Sigmoid colon (tissue), 7 donors: ENCODE data around the gene RAPGEF5. TPM values are rescaled to one million over a fixed set of nuclear protein-coding genes. Genes with fewer than 3 reads are reported as not detected.

Source experiments
- DNase-seq: peaks from one replicate; pipeline ENCODE4 v3.0.0-alpha.2; 2019
- H3K27ac ChIP-seq, 4 donors: fragments of 200-600 bp; sonication (generic); one replicate each; pipeline ENCODE4 v1.5.1; 2016 to 2019; ENCODE audit warnings: mild to moderate bottlenecking in 1 of 4
- H3K27me3 ChIP-seq, 3 donors: fragments of 200-600 bp; sonication (generic); one replicate each; pipeline ENCODE4 v1.5.1; 2019; ENCODE audit warnings: mild to moderate bottlenecking in 1 of 3
- H3K36me3 ChIP-seq, 4 donors: fragments of 200-600 bp; sonication (generic); one replicate each; pipeline ENCODE4 v1.5.1; 2016 to 2019
- H3K4me1 ChIP-seq, 4 donors: fragments of 200-600 bp; sonication (generic); one replicate each; pipeline ENCODE4 v1.5.1; 2017 to 2019
- H3K4me3 ChIP-seq, 4 donors: fragments of 200-600 bp; sonication (generic); one replicate each; pipeline ENCODE4 v1.5.1; 2017 to 2019; ENCODE audit warnings: mild to moderate bottlenecking in 2 of 4, moderate library complexity in 1 of 4
- H3K9me3 ChIP-seq, 4 donors: fragments of 200-600 bp in 3 of 4; sonication (generic) in 3 of 4; one replicate each; pipeline versions ENCODE4 v1.5.1 to v1.6.1; 2013 to 2019
- CTCF ChIP-seq, 4 experiments: fragments of 450-650 bp in 3 of 4; fragments of 200-600 bp in 1 of 4; IDR thresholded peaks; one replicate each; pipeline ENCODE4 v1.5.1; 2016 to 2019; ENCODE audit warnings: antibody characterized with exemption in 4 of 4, mild to moderate bottlenecking in 3 of 4, moderate library complexity in 2 of 4
- EP300 ChIP-seq, 4 donors: sonication (generic); formaldehyde crosslinking; IDR thresholded peaks; one replicate each; pipeline ENCODE4 v1.6.1; 2017; ENCODE audit warnings: antibody characterized with exemption in 4 of 4
- POLR2A ChIP-seq, 2 donors: fragments of 450-650 bp; IDR thresholded peaks; one replicate each; pipeline ENCODE4 v1.6.1; 2016; ENCODE audit warnings: antibody characterized with exemption in 2 of 2, mild to moderate bottlenecking in 2 of 2, moderate library complexity in 2 of 2
- POLR2AphosphoS5 ChIP-seq, 4 donors: sonication (generic); formaldehyde crosslinking; IDR thresholded peaks; one replicate each; pipeline ENCODE4 v1.6.1; 2017; ENCODE audit warnings: antibody characterized with exemption in 4 of 4
- WGBS, 2 donors: extraction: QIAGEN DNeasy Blood & Tissue Kit; methylation state at CpG; one replicate each; pipeline ENCODE4 v1.1.7; 2013; 5-methylcytosine and 5-hydroxymethylcytosine counted together
- intact Hi-C: fragments of 100-400 bp; cut with DNase I; formaldehyde crosslinking; loops from one replicate; pipeline ENCODE4 v1.15.1; 2023
- polyA plus RNA-seq, 3 donors: library from polyadenylated mRNA; stranded (reverse); fragments of 200-250 nt; gene quantifications; one replicate each; pipeline ENCODE4 v1.2.3, GENCODE V29; 2013
- total RNA-seq, 4 donors: library from RNA; depleted of rRNA; stranded (reverse); fragments of >200 nt; gene quantifications; one replicate each; pipeline ENCODE4 v1.1.0, GENCODE V29; 2016
- donor health status: healthy with polysubstance abuse.
- donor health status: Bipolar disorder and iron deficiency.
- donor health status: healthy.

Gene RAPGEF5
- total and polyA plus RNA-seq, 7 donors = 6.0 to 17.9 (median 12.6) TPM

- no peaks in the 10 kb centered on the region for H3K36me3 ChIP-seq
- H3K4me3 ChIP-seq = no peak overlapping the region
- H3K27me3 ChIP-seq = no peaks in the 10 kb centered on the region
- TF ChIP-seq POLR2A (IDR thresholded peaks at IDR 0.05) = no peak
- TF ChIP-seq CTCF (IDR thresholded peaks at IDR 0.05) = no peak
- TF ChIP-seq EP300 (IDR thresholded peaks at IDR 0.05) = no peak
- TF ChIP-seq POLR2AphosphoS5 (IDR thresholded peaks at IDR 0.05) = no peak
- no peaks in the 10 kb centered on the region for H3K9me3 ChIP-seq
- peak overlapping the region in 1 of 4 donors; percentile 32 for H3K27ac ChIP-seq
- intact Hi-C loops = loop anchor here (10.0 kb wide), 1 partner anchor 139 kb away; no protein-coding TSS in a partner anchor
- H3K4me1 ChIP-seq = peaks cover 0 to 1% (median 0%) of the 10 kb centered on the region in 4 donors
- DNase-seq = no peak
- WGBS, 2 donors = 78 to 91% methylated on average over 5 of the region's 5 CpGs
Measured at GRCh38 chr7:22115689-22116088, 241.3 kb downstream of the RAPGEF5 start.

GRCh38 chr7:22114440-22114981 is 242.4 kb downstream of the RAPGEF5 start:
- no peaks in the 10 kb centered on the region for H3K36me3 ChIP-seq
- TF ChIP-seq POLR2A (IDR thresholded peaks at IDR 0.05) = no peak
- TF ChIP-seq EP300 (IDR thresholded peaks at IDR 0.05) = no peak
- no peak for TF ChIP-seq CTCF (IDR thresholded peaks at IDR 0.05)
- TF ChIP-seq POLR2AphosphoS5 (IDR thresholded peaks at IDR 0.05) = no peak
- WGBS, 2 donors = 79 to 83% methylated on average over 7 of the region's 7 CpGs
- H3K9me3 ChIP-seq = no peaks in the 10 kb centered on the region
- intact Hi-C loops = loop anchor here (10.0 kb wide), 1 partner anchor 140 kb away; no protein-coding TSS in a partner anchor
- DNase-seq = no peak
- peak overlapping the region in 1 of 4 donors; percentile 32 for H3K27ac ChIP-seq
- no peaks in the 10 kb centered on the region for H3K27me3 ChIP-seq
- peaks cover 0 to 9% (median 0%) of the 10 kb centered on the region in 4 donors for H3K4me1 ChIP-seq
- H3K4me3 ChIP-seq = no peak overlapping the region

- 75 to 78% methylated on average over 3 of the region's 3 CpGs for WGBS, 2 donors
- intact Hi-C loops = loop anchor here (10.0 kb wide), 1 partner anchor 142 kb away; no protein-coding TSS in a partner anchor
- no peaks in the 10 kb centered on the region for H3K9me3 ChIP-seq
- TF ChIP-seq EP300 (IDR thresholded peaks at IDR 0.05) = no peak
- TF ChIP-seq POLR2AphosphoS5 (IDR thresholded peaks at IDR 0.05) = no peak
- TF ChIP-seq CTCF (IDR thresholded peaks at IDR 0.05) = no peak
- no peak for TF ChIP-seq POLR2A (IDR thresholded peaks at IDR 0.05)
- peaks cover 0 to 9% (median 0%) of the 10 kb centered on the region in 4 donors for H3K4me1 ChIP-seq
- no peaks in the 10 kb centered on the region for H3K27me3 ChIP-seq
- no peak overlapping the region for H3K4me3 ChIP-seq
- DNase-seq = no peak
- no peaks in the 10 kb centered on the region for H3K36me3 ChIP-seq
- no peak overlapping the region for H3K27ac ChIP-seq
Measured at GRCh38 chr7:22113041-22113440, 243.9 kb downstream of the RAPGEF5 start.

- peaks cover 0 to 9% (median 0%) of the 10 kb centered on the region in 4 donors for H3K4me1 ChIP-seq
- no peaks in the 10 kb centered on the region for H3K9me3 ChIP-seq
- H3K27me3 ChIP-seq = no peaks in the 10 kb centered on the region
- H3K36me3 ChIP-seq = no peaks in the 10 kb centered on the region
- no peak for TF ChIP-seq POLR2AphosphoS5 (IDR thresholded peaks at IDR 0.05)
- TF ChIP-seq CTCF (IDR thresholded peaks at IDR 0.05) = no peak
- TF ChIP-seq EP300 (IDR thresholded peaks at IDR 0.05) = no peak
- TF ChIP-seq POLR2A (IDR thresholded peaks at IDR 0.05) = no peak
- DNase-seq = no peak
- intact Hi-C loops = loop anchor here (10.0 kb wide), 1 partner anchor 143 kb away; no protein-coding TSS in a partner anchor
- no peak overlapping the region for H3K27ac ChIP-seq
- 89% methylated on average over 4 of the region's 4 CpGs for WGBS, 2 donors
- no peak overlapping the region for H3K4me3 ChIP-seq
Measured at GRCh38 chr7:22111661-22112060, 245.3 kb downstream of the RAPGEF5 start.
